Heart left ventricle (tissue), 16 donors: ENCODE data around the gene TSPAN15. TPM values are rescaled to one million over a fixed set of nuclear protein-coding genes. Genes with fewer than 3 reads are reported as not detected.

Experiments
- ATAC-seq, 4 donors: fragments of 200-7000 bp; cut with Tn5 transposase; one replicate each; pipeline ENCODE4 v1.9.1; 2020 to 2022; ENCODE audit warnings: moderate library complexity in 4 of 4, mild to moderate bottlenecking in 3 of 4, moderate number of reproducible peaks in 1 of 4
- DNase-seq, 5 donors: peaks; one replicate each; pipeline ENCODE4 v3.0.0-alpha.2; 2020
- H3K27ac ChIP-seq, 12 donors: fragments of 200-600 bp; sonication (generic) in 4 of 12; one replicate each; pipeline versions ENCODE4 v1.5.0 to v1.8.0; 2016 to 2022; ENCODE audit warnings: mild to moderate bottlenecking in 2 of 12
- H3K27me3 ChIP-seq, 9 donors: fragments of 200-600 bp; sonication (generic) in 2 of 9; one replicate each; pipeline versions ENCODE4 v1.5.1 to v1.8.0; 2016 to 2022; ENCODE audit warnings: mild to moderate bottlenecking in 3 of 9
- H3K36me3 ChIP-seq, 9 donors: fragments of 200-600 bp; sonication (generic) in 2 of 9; one replicate each; pipeline versions ENCODE4 v1.5.0 to v1.8.0; 2018 to 2022; ENCODE audit warnings: mild to moderate bottlenecking in 2 of 9
- H3K4me1 ChIP-seq, 12 donors: fragments of 200-600 bp; sonication (generic) in 4 of 12; one replicate each; pipeline versions ENCODE4 v1.5.0 to v1.8.0; 2016 to 2022; ENCODE audit warnings: mild to moderate bottlenecking in 3 of 12
- H3K4me3 ChIP-seq, 12 donors: fragments of 200-600 bp; sonication (generic) in 4 of 12; one replicate each; pipeline versions ENCODE4 v1.5.0 to v1.8.0; 2017 to 2022; ENCODE audit warnings: mild to moderate bottlenecking in 9 of 12, moderate library complexity in 4 of 12
- H3K9me3 ChIP-seq, 12 donors: fragments of 200-600 bp; sonication (generic) in 4 of 12; one replicate each; pipeline versions ENCODE4 v1.5.0 to v1.8.0; 2016 to 2022; ENCODE audit warnings: mild to moderate bottlenecking in 1 of 12
- CTCF ChIP-seq, 12 donors: fragments of 200-600 bp; sonication (generic) in 4 of 12; IDR thresholded peaks; one replicate each; pipeline versions ENCODE4 v1.5.0 to v1.8.0; 2018 to 2022; ENCODE audit warnings: antibody characterized with exemption in 12 of 12, mild to moderate bottlenecking in 5 of 12
- POLR2A ChIP-seq, 2 donors: fragments of 450-650 bp; IDR thresholded peaks; one replicate each; pipeline ENCODE4 v1.6.1; 2017; ENCODE audit warnings: antibody characterized with exemption in 2 of 2, mild to moderate bottlenecking in 2 of 2, moderate library complexity in 2 of 2
- WGBS, 4 donors: extraction: QIAGEN DNeasy Blood & Tissue Kit in 2 of 4; methylation state at CpG; one replicate each; pipeline versions ENCODE4 v1.1.5 to v1.1.7; 2013 to 2018; 5-methylcytosine and 5-hydroxymethylcytosine counted together
- intact Hi-C, 10 donors: fragments of 100-400 bp; cut with DNase I; formaldehyde crosslinking; loops; one replicate each; pipeline versions ENCODE4 v1.11.1 to v1.14.2; 2022
- polyA plus RNA-seq, 2 donors: library from polyadenylated mRNA; stranded (reverse); fragments of 200-250 nt; gene quantifications; one replicate each; pipeline ENCODE4 v1.2.3, GENCODE V29; 2013
- total RNA-seq, 9 donors: library from RNA; depleted of rRNA in 2 of 9; stranded (reverse); fragments of >200 nt in 2 of 9; fragmentation: NEBNext Ultra II Directional in 3 of 9; extraction: Animal tissue kit (Norgen Biotek cat#: 25700) in 3 of 9; gene quantifications; one replicate each; pipeline versions ENCODE4 v1.1.0 to v1.2.4, GENCODE V29; 2016 to 2023
- donor health status: ischemic (EF 13 %, LVEDD 7.1; RV severe dilation, severe dysfunction).
- donor health status: healthy with polysubstance abuse.
- donor health status: DM: no; HTN: yes; CAD: no.
- donor health status: DM: no; HTN: no; CAD: no.
- donor health status: ischemic (EF 25% LVEDD 6.9; RV normal size, moderate dysfunction).
- donor health status: ischemic (EF 25% LVEDD 5.7; RV mildly dilated, moderate dysfunction).
- donor health status: healthy.
- donor health status: DM: yes; HTN: yes; CAD: no.
- donor health status: ischemic (EF 35%, LVEDD 5.7; RV mildly dilated, moderate dysfunction).
- donor health status: nonischemic (EF 11% LVEDD 7.7; RV severe dilation, severe dysfunction).
- donor health status: DM: yes; HTN: yes; CAD: no.
- donor health status: PGD.
- donor health status: ischemic (EF 29% LVEDD 5.4; RV normal size, mild dysfunction).
- donor health status: nonischemic (EF 23%, LVEDD 6.1; RV moderate dilation, normal function).

The TSPAN15 gene
- total and polyA plus RNA-seq, 11 donors = 4.5 to 20.2 (median 11.1) TPM

GRCh38 chr10:69407621-69408301 is 43.5 kb upstream of the TSPAN15 start:
- Histone ChIP-seq H3K36me3 (peaks cover 0 to 19% (median 8%) of the 10 kb centered on the region in 9 donors), H3K4me1 (peaks cover 0 to 59% (median 37%) of the 10 kb centered on the region in 12 donors), H3K27ac (peak overlapping the region in 11 of 12 donors; percentile 54 to 93 (median 78)), H3K27me3 (no peaks in the 10 kb centered on the region), H3K4me3 (peak overlapping the region in 9 of 12 donors; percentile 11 to 49 (median 39)), H3K9me3 (no peaks in the 10 kb centered on the region)
- DNase-seq (peak in 1 of 5 donors; percentile 65), ATAC-seq (peak in 1 of 4 donors; percentile 1)
- TF ChIP-seq POLR2A (IDR thresholded peaks at IDR 0.05) (no peak), CTCF (IDR thresholded peaks at IDR 0.05) (peak in 6 of 12 donors; percentile 11 to 44 (median 24))
- intact Hi-C loops = loop anchor here in 2 of 10 donors (2.0 to 5.0 kb wide), 2 partner anchors 170 to 231 kb away; no protein-coding TSS in a partner anchor
- WGBS, 4 donors = 57 to 67% (median 59%) methylated on average over 13 to 14 of the region's 14 CpGs

GRCh38 chr10:69408318-69409175 is 42.7 kb upstream of the TSPAN15 start:
- peaks cover 0 to 56% (median 39%) of the 10 kb centered on the region in 12 donors for H3K4me1 ChIP-seq
- WGBS, 4 donors = 3 to 7% (median 3%) methylated on average over 17 to 60 of the region's 64 CpGs

GRCh38 chr10:69409176-69409495 is 42.1 kb upstream of the TSPAN15 start:
- Histone ChIP-seq H3K4me1 (peaks cover 0 to 51% (median 39%) of the 10 kb centered on the region in 12 donors), H3K27me3 (no peaks in the 10 kb centered on the region), H3K36me3 (peaks cover 0 to 12% (median 2%) of the 10 kb centered on the region in 9 donors), H3K9me3 (no peaks in the 10 kb centered on the region), H3K4me3 (peak overlapping the region in 10 of 12 donors; percentile 29 to 61 (median 50)), H3K27ac (peak overlapping the region; percentile 47 to 93 (median 86))
- DNase-seq (no peak), ATAC-seq (no peak)
- WGBS, 4 donors = 5 to 12% (median 10%) methylated on average over 7 of the region's 7 CpGs
- intact Hi-C loops = loop anchor here in 2 of 10 donors (5.0 kb wide), 1 partner anchor 172 kb away; no protein-coding TSS in a partner anchor
- TF ChIP-seq CTCF (IDR thresholded peaks at IDR 0.05) (no peak), POLR2A (IDR thresholded peaks at IDR 0.05) (no peak)

More at GRCh38 chr10:69408318-69409175, 42.7 kb upstream of the TSPAN15 start:
- no peaks in the 10 kb centered on the region for H3K9me3 ChIP-seq
- TF ChIP-seq POLR2A (IDR thresholded peaks at IDR 0.05) = peak in 1 of 2 donors; percentile 27
- TF ChIP-seq CTCF (IDR thresholded peaks at IDR 0.05) = peak; percentile 78 to 97 (median 90)
- peak overlapping the region in 10 of 12 donors; percentile 29 to 61 (median 50) for H3K4me3 ChIP-seq
- DNase-seq (peak; percentile 95 to 97 (median 97)), ATAC-seq (peak; percentile 85 to 90 (median 89))
- no peaks in the 10 kb centered on the region for H3K27me3 ChIP-seq
- H3K27ac ChIP-seq = peak overlapping the region; percentile 47 to 93 (median 86)
- H3K36me3 ChIP-seq = peaks cover 0 to 12% (median 4%) of the 10 kb centered on the region in 9 donors
- intact Hi-C loops = loop anchor here in 2 of 10 donors (5.0 kb wide), 1 partner anchor 171 kb away; no protein-coding TSS in a partner anchor
